Measurements from ENCODE around the gene LRP1B.

DNA sequence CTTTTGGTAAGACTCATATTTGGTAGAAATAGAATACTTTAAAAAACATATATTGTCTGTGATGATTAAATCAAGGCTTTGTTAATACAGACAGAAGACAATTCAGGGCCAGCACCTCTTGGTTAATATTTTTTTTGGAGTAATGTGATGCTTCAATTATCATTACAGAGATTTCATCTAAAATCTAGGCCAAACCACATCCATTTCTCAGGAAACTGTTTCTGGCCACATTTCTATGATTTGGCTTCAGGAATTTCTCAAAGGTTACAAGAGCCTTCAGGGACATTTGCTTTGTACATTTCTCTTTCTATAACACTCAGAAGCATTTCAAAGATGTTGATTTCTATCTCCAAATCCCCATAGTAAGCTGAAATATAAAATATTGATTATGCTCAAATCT lies 614.9 kb downstream of the LRP1B start:
- TF ChIP-seq, protein P1, sequence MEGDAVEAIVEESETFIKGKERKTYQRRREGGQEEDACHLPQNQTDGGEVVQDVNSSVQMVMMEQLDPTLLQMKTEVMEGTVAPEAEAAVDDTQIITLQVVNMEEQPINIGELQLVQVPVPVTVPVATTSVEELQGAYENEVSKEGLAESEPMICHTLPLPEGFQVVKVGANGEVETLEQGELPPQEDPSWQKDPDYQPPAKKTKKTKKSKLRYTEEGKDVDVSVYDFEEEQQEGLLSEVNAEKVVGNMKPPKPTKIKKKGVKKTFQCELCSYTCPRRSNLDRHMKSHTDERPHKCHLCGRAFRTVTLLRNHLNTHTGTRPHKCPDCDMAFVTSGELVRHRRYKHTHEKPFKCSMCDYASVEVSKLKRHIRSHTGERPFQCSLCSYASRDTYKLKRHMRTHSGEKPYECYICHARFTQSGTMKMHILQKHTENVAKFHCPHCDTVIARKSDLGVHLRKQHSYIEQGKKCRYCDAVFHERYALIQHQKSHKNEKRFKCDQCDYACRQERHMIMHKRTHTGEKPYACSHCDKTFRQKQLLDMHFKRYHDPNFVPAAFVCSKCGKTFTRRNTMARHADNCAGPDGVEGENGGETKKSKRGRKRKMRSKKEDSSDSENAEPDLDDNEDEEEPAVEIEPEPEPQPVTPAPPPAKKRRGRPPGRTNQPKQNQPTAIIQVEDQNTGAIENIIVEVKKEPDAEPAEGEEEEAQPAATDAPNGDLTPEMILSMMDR (IDR thresholded peaks at IDR 0.05; ENCODE audit: low read length), result no peak
- no peak for TF ChIP-seq EZH2 (optimal IDR thresholded peaks at IDR 0.05; ENCODE audit: low read depth, low read length)
